Glutamatergic neuron (in vitro differentiated cells): ENCODE measurements around the gene DGKB. TPM values are rescaled to one million over a fixed set of nuclear protein-coding genes. Genes with fewer than 3 reads are reported as not detected.

Experiments
- DNase-seq: peaks from one replicate; pipeline ENCODE4 v3.0.0; 2022
- H3K27ac Mint-ChIP-seq: one replicate; pipeline ENCODE4 v1.8.0; 2020; ENCODE audit warnings: mild to moderate bottlenecking, mixed read lengths, inconsistent platforms; ENCODE audit not compliant: unreplicated experiment
- H3K27me3 Mint-ChIP-seq: one replicate; pipeline ENCODE4 v1.8.0; 2020; ENCODE audit warnings: mild to moderate bottlenecking, moderate library complexity, mixed read lengths, inconsistent platforms; ENCODE audit not compliant: unreplicated experiment
- H3K36me3 Mint-ChIP-seq: one replicate; pipeline ENCODE4 v1.8.0; 2020; ENCODE audit warnings: mild to moderate bottlenecking, mixed read lengths, inconsistent platforms; ENCODE audit not compliant: unreplicated experiment
- H3K4me1 Mint-ChIP-seq: one replicate; pipeline ENCODE4 v1.8.0; 2020; ENCODE audit warnings: mild to moderate bottlenecking, low read depth, mixed read lengths, inconsistent platforms; ENCODE audit not compliant: unreplicated experiment
- H3K4me3 Mint-ChIP-seq: one replicate; pipeline ENCODE4 v1.8.0; 2020; ENCODE audit warnings: mild to moderate bottlenecking, mixed read lengths, inconsistent platforms; ENCODE audit not compliant: unreplicated experiment
- H3K9me3 Mint-ChIP-seq: one replicate; pipeline ENCODE4 v1.8.0; 2020; ENCODE audit warnings: mild to moderate bottlenecking, moderate library complexity, mixed read lengths, inconsistent platforms; ENCODE audit not compliant: unreplicated experiment
- CTCF ChIP-seq: fragments of 200-600 bp; sonication (generic); IDR thresholded peaks from one replicate; pipeline ENCODE4 v1.5.0; 2021; ENCODE audit not compliant: partially characterized antibody, unreplicated experiment
- total RNA-seq: library from RNA; stranded (reverse); fragmentation: NEBNext Ultra II Directional; extraction: Animal tissue kit (Norgen Biotek cat#: 25700); gene quantifications from one replicate; pipeline ENCODE4 v1.2.1, GENCODE V29; 2021; ENCODE audit not compliant: unreplicated experiment

DGKB gene
- total RNA-seq, 1 donor from 2014 or later = 57.8 TPM

DNA sequence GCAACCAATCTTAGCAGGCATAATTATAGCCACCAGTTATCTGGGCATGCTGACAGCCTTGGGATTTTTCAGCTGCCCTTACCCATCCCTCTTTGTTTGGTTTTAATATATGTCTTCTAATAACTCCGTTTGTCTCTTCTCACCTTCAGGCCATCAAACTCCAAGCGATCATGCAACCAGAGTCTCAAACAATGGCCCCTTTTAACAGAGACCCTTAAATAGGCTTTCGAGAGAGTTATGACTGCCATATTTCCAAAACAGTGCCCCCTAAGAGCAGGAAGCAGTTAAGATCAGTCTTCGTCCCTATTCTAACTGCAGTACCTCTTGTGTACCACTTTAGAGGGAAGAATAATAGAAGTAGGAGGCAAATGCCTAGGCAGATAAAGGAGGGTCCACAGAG is 157.5 kb downstream of the DGKB start:
- Mint-ChIP-seq H3K27me3 (no peaks in the 10 kb centered on the region), H3K27ac (no peak overlapping the region), H3K9me3 (peaks cover 7% of the 10 kb centered on the region), H3K36me3 (peaks cover 10% of the 10 kb centered on the region), H3K4me3 (no peak overlapping the region), H3K4me1 (no peaks in the 10 kb centered on the region)
- no peak for DNase-seq
- TF ChIP-seq CTCF = no peak

DNA sequence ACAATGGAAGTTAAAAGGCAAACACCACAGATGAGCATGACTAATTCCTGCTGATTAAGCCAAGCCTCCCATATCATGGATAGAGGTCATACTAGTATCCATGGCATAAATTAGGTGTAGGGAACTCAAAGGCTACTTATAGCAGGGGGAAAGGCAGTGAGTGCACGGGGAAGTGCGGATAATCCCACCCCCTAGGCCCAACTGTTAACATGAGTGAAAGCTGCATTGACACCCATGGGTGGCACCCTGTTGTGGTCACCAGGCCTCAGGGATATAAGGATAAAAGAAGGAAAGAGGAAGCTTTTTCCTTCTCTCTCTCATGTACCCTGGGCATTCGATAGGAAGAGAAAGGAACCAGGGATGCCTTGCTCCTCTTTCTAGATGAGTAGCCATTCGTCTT is 161.9 kb downstream of the DGKB start:
- peaks cover 5% of the 10 kb centered on the region for H3K9me3 Mint-ChIP-seq
- TF ChIP-seq CTCF = no peak

GRCh38 chr7:14739841-14740185 is 162.7 kb downstream of the DGKB start:
- no peak for TF ChIP-seq CTCF
- Mint-ChIP-seq H3K27me3 (no peaks in the 10 kb centered on the region), H3K27ac (no peak overlapping the region), H3K36me3 (peaks cover 10% of the 10 kb centered on the region), H3K4me1 (no peaks in the 10 kb centered on the region), H3K4me3 (no peak overlapping the region), H3K9me3 (peaks cover 5% of the 10 kb centered on the region)
- DNase-seq = no peak

More for the DNA sequence above, 161.9 kb downstream of the DGKB start:
- peaks cover 10% of the 10 kb centered on the region for H3K36me3 Mint-ChIP-seq
- H3K27me3 Mint-ChIP-seq = no peaks in the 10 kb centered on the region
- H3K27ac Mint-ChIP-seq = no peak overlapping the region
- DNase-seq = no peak
- H3K4me1 Mint-ChIP-seq = no peaks in the 10 kb centered on the region
- no peak overlapping the region for H3K4me3 Mint-ChIP-seq

DNA sequence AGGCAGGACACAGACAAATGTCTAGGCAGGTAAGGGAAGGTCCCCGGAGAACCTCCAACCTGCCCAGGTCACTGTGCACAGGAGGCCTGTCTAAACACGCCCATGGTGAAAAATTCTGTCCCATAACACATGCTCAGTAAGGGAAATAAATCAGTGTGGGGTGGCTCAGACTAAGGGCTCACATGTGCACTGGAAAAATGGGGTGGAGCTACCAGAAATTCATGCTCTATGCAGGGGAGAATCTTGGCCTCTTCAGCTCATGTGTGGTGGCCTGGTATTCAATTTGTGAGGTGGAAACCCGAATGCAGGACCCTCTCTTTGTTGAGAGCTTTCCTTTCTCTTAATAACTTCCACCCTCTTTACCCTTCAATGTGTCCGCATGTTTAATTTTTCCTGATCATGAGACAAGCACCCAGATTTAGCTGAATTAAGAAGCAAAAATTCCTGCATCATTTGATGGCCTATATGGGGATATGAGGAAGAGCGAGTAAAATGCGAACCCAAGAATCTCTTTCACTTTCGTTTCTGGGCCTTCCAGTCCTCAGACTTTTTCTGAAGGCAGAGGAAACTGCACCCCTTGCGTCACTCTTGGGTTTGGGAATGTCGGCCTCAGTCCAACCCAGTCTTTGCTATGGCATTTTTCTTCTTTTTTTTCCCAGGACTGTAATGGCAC is 163.2 kb downstream of the DGKB start:
- Mint-ChIP-seq H3K27me3 (no peaks in the 10 kb centered on the region), H3K36me3 (peaks cover 10% of the 10 kb centered on the region), H3K9me3 (peaks cover 5% of the 10 kb centered on the region), H3K27ac (no peak overlapping the region), H3K4me3 (no peak overlapping the region), H3K4me1 (no peaks in the 10 kb centered on the region)
- TF ChIP-seq CTCF = no peak
- DNase-seq = no peak

DNA sequence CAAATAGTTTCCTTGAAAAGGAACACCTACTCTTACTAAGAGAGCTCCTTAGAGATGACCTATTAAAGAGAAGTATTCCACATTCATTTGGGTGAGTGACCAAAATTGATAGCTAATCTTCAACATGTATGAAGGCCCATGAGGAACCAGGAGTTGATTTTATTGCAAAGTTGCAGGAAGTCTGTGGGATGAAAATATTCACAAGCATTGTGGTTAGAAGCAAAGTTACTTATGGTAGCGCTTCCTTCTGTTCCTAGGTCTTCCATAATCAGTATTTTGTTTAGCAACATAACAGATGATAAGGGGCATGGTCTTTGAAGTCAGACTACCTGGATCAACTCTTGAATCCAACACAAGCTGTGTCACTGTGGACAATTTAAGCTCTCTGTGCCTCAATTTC is 164.5 kb downstream of the DGKB start:
- H3K9me3 Mint-ChIP-seq = peaks cover 5% of the 10 kb centered on the region
- no peaks in the 10 kb centered on the region for H3K4me1 Mint-ChIP-seq
- H3K36me3 Mint-ChIP-seq = peaks cover 10% of the 10 kb centered on the region
- no peak for TF ChIP-seq CTCF
- no peak for DNase-seq
- no peaks in the 10 kb centered on the region for H3K27me3 Mint-ChIP-seq
- H3K4me3 Mint-ChIP-seq = no peak overlapping the region
- H3K27ac Mint-ChIP-seq = no peak overlapping the region
